ENCODE results near the gene ALKBH1. TPM values are rescaled to one million over a fixed set of nuclear protein-coding genes. Genes with fewer than 3 reads are reported as not detected.
"Not testable (repeated sequence)": the region's sequence is repeated elsewhere in the genome, so short reads cannot be mapped to it uniquely, and the experiment has no call there.

ALKBH1 gene, protein sequence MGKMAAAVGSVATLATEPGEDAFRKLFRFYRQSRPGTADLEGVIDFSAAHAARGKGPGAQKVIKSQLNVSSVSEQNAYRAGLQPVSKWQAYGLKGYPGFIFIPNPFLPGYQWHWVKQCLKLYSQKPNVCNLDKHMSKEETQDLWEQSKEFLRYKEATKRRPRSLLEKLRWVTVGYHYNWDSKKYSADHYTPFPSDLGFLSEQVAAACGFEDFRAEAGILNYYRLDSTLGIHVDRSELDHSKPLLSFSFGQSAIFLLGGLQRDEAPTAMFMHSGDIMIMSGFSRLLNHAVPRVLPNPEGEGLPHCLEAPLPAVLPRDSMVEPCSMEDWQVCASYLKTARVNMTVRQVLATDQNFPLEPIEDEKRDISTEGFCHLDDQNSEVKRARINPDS
- total RNA-seq, result 7.5 TPM

DNA sequence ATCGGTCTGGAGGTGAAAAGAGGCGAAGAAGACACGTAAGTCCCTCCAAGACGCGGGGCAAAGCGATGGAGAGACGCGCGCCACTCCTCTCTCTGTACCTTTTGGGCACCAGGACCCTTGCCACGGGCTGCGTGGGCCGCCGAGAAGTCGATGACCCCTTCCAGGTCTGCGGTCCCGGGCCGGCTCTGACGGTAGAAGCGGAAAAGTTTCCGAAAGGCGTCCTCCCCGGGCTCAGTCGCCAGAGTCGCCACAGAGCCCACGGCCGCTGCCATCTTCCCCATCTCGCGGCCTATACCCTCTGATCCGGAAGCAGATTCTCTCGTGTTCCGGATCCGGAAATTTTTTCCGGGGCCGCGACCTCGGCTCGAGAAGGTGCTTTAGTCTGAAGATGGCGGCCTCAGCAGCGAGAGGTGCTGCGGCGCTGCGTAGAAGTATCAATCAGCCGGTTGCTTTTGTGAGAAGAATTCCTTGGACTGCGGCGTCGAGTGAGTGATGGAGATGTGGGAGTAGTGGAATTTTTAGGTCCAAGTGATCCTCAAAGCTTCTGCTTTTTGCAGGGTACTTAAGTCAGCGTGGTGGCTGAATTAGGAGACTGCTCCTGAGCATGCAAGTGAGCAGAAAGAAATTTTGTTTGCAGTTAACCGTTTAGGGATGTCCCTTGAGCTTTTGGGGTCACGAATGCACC lies at the start of gene ALKBH1, which contains the start of gene SLIRP:
ALKBH1 (minus strand) TSS at position 300 of the 685 bp plus-strand sequence; CDS start at position 281, 19 bp downstream.
SLIRP (plus strand) TSS at position 380 of the 685 bp plus-strand sequence; CDS start at position 389, 9 bp downstream.
- peak; percentile 95 for ATAC-seq

- no peak for ATAC-seq
Observed at GRCh38 chr14:77752799-77753516, 45.1 kb upstream of the ALKBH1 start.

GRCh38 chr14:77752266-77752665 lies 44.4 kb upstream of the ALKBH1 start:
- no peak for ATAC-seq

DNA sequence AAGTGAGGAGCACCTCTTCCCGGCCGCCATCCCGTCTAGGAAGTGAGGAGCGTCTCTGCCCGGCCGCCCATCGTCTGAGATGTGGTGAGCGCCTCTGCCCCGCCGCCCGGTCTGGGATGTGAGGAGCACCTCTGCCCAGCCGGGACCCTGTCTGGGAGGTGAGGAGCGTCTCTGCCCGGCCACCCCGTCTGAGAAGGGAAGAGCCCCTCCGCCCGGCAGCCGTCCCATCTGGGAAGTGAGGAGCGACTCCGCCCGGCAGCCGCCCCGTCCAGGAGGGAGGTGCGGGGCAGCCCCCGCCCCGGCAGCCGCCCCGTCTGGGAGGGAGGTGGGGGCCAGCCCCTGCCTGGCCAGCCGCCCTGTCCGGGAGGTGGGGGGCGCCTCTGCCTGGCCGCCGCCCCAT lies 39.6 kb upstream of the ALKBH1 start:
- ATAC-seq, result not testable (repeated sequence)

DNA sequence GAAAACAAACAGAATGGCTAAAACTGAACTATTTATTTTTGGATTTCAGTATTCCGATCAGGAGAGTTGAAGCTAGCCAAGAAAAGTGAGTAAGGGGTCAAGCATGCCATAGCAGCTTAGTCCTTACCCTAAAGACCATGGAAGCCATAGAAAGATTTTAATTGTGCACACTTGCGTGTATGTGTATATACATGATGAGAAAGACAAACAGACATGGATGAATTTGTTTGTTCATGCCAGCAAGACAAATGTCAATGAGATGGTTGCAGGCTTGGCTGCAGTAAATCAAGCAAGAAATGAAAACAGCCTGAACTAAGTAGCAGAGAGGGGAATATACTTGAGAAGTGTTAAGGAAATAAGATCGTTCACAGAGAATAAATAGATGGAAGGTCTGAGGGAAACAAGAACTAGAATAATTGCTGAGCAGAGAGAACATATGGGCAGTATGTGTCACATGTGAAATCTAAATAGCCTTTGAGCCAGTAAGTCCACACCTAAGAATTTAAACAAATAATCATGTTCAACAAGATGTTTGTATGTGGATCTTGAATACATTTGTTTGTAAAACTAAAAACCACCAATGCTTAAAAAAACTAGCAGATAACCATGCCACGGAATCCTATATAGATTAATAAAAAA lies 38.4 kb upstream of the ALKBH1 start:
- ATAC-seq, result no peak

GRCh38 chr14:77741438-77741837 lies 33.6 kb upstream of the ALKBH1 start:
- no peak for ATAC-seq

DNA sequence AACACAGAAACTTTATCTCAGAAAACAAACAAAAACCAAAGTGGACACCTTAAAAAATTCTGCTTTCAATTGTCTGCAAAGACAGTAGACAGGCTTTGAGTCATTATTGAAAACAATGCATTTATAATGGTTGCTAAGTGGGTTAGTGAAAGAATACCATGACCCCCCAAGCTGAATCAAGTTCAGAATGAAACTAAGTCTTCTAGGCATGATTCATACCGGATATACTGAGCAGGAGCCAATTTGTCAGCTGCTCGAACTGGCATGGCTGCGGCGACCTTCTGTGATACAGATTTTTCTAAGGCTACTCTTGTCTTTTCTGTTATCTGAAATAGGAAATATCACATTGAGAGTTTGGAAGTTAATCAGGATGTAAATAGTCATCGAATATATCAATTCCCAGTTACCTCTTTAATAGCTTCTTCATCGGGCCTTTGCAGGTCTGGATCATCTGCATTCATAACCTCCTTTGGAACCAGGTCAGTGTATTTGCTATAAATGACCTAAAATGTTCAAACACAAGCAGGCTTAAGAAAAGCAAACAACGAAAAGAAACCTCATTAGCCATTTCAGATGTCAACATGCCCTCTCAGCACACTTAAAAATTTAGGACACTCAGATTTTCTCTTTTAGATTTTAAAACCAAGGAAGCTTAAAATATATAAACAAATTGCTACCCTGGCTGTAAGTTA lies 30.9 kb upstream of the ALKBH1 start:
- no peak for ATAC-seq

DNA sequence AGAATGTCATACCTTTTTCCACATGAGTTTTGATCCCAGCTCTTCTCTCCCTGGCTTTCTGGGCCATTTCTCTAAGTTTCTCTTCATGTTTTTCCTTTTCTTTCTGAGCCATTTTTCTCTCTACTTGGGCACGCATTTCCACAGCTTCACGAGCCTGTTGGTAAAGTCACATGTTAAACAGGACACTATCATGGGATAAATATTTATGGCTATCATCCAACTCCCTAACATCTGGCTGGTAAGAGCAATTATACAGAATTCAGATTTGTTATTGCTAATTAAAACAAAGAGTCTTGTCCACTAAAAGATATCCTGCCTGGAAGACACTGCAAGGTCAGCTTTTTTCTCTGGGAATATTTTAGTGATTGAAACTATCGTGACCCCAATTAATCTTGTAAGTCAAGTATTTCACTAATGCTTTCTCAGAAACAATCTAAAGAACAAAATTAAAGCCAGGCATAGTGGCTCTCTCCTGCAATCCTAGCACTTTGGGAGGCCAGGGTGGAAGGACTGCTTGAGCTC lies 23.2 kb upstream of the ALKBH1 start:
- ATAC-seq, result no peak

GRCh38 chr14:77722301-77722700 lies 14.5 kb upstream of the ALKBH1 start:
- ATAC-seq, result no peak

DNA sequence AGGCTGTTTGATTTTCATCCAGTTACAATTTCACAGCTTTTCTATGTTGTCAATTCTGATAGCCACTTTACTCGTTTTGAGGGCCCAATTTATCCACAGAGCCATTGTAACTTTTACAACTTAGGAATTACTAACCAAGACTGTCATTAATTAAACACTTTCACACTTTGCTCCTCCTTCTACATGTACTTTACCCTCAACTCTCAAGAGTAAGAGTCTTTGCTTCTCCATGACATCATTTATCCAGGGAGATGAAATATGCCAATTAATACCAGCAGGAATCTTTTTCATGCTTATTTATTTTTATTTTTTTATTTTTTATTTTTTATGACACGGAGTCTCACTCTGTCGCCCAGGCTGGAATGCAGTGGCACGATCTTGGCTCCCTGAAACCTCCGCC lies 13.6 kb upstream of the ALKBH1 start:
- ATAC-seq, result no peak

DNA sequence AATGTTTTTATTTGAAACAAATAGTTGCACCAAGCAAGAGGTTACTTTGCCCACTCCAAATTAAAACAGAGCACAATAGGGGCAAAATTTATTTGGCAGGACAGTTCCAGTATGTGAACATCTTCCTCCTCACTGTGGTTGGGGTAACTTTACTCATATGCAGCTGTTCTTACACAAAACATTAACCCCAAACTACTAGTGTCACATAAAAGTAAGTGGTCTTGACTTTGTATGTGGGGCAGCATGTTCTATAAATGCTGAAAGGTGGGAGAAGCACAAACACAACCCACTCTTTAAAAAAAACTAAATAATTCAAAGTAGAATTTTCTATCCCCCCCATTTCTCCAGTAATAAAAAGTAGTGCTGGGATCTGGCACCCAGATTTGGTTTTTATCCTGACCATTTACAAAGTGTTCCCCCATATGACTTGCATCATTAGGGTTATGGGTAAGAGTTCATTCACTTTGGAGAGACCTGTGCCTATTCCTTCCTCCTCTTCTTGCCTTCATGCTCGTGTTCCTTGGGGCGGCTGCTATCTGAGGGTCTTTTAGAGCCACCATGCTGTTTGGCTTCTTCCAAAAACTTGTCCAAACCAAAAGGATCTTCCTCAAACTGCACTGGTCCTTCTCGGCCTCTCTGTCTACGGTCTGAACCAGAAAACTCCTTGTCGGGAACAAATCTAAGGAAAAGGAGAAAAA lies 9.9 kb upstream of the ALKBH1 start:
- ATAC-seq, result no peak

DNA sequence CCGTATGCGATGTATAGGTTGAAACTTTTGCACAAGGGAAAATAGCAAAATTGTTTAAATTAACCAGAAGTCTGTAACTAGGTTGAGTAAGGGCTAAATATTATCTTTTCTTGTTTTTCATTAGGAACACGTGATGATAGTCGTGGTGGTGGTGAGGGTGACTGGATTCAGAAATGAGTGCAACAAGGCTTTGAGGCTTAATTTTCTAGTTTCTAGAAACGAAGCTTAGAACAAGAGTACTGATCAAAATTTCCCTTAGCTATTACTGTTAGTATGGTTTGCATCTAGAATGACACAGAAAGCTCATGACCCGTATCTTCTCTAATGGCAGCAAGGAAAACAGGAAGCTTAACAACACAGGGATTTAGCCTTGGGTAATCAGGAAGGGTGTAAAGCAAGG lies 7.1 kb upstream of the ALKBH1 start:
- no peak for ATAC-seq

DNA sequence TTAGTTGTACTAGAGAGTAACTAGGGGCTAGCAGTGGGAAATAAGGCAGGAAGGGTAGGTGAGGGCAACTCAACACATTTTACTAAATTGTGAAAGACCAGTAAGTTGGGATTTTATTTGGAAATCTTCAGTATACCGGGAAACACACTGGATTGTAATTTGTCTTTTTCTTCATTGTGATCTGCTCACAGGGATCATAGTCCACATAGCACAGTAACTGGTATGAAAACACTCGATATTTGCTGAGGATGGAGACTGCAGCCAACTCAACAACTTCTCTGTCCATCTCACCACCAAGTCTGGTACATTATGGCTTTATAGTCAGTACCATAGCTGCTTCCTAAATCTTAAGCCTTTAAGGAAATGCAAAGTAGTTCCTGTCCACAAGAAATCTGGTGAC lies 2.5 kb upstream of the ALKBH1 start:
- ATAC-seq, result no peak

- no peak for ATAC-seq
Observed at GRCh38 chr14:77709412-77709811, 1.6 kb upstream of the ALKBH1 start.

GRCh38 chr14:77708749-77709148 lies 926 bp upstream of the ALKBH1 start:
- ATAC-seq, result no peak

DNA sequence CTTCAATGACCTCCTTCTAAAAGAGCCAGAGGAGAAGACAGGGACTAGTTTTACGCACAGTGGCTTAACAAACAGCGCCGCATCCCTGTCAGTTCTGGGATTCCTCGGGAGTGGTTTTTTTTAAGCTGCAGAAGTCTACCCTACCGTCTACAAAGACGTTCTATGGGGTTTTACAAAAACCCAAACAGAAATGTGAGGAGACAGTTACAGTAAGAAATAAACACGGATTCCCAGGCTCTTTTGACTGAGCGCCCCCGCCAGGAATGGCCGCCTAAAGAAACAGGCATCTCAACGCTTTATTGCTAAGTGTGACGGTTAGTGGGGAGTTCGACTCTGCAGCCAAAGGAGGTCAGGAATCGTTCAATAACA lies 484 bp downstream of the ALKBH1 start:
- peak; percentile 47 for ATAC-seq

DNA sequence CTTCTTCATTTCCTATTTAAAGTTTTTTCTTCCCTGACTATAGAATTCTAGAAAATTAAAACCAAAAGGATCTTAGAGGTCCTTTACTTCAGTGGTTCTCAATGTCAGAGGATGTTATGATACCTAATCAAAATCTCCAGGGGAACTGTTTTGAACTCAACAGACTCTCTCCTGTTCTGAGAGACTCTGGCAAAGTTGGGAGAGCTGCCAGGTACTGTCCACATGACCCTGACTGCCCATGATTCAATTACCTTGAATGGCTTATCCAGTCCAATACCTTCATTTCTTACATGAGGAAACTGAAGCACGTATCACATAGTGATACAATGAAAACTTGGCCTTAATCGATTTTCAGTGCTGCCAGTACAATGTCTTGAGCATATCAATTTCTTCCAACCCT lies 16.6 kb downstream of the ALKBH1 start:
- ATAC-seq, result no peak

GRCh38 chr14:77682158-77682553 lies 25.7 kb downstream of the ALKBH1 start:
- ATAC-seq, result no peak

- ATAC-seq, result no peak
Observed at GRCh38 chr14:77681196-77682157, 26.3 kb downstream of the ALKBH1 start.

GRCh38 chr14:77674931-77675330 lies 32.9 kb downstream of the ALKBH1 start:
- no peak for ATAC-seq
